C4-2B (cell line): ENCODE results near the gene OVOL3.

Experiments
- CTCF ChIP-seq: fragments of 450-650 bp; conservative IDR thresholded peaks from 2 replicates; pipeline ENCODE4 v1.5.1; 2017; ENCODE audit warnings: mild to moderate bottlenecking
- ZFX ChIP-seq: fragments of 450-650 bp; IDR thresholded peaks from 2 replicates; pipeline ENCODE4 v1.6.1; 2017

GRCh38 chr19:36111200-36111539 lies 227 bp downstream of the OVOL3 start:
- TF ChIP-seq CTCF (no peak), ZFX (no peak)
